A549 (cell line): Measurements from ENCODE around the gene TSSC4. TPM values are rescaled to one million over a fixed set of nuclear protein-coding genes. Genes with fewer than 3 reads are reported as not detected.

Source experiments
- ATAC-seq, 2 experiments: fragments of 200-7000 bp in 1 of 2; fragments of >200 bp in 1 of 2; cut with Nextera tagmentation in 1 of 2; cut with Tn5 transposase in 1 of 2; 3 replicates each; pipeline versions ENCODE4 v1.8.0 to v1.9.1; 2018 to 2020; ENCODE audit warnings: mild to moderate bottlenecking in 1 of 2, moderate library complexity in 1 of 2
- CTCF ChIA-PET: fragments of 300-600 bp; sonication (Branson Sonifier 250); formaldehyde crosslinking; extraction: SDS; loops from one replicate; lab custom pipeline; 2021; ENCODE audit warnings: antibody characterized with exemption, inconsistent platforms; lab: Yijun Ruan, JAX
- POLR2A ChIA-PET: fragments of 350-600 bp; formaldehyde crosslinking; extraction: SDS; loops from one replicate; lab custom pipeline; 2021; ENCODE audit warnings: antibody characterized with exemption, inconsistent platforms; lab: Yijun Ruan, JAX
- DNase-seq, 2 experiments: peaks; one replicate each; pipeline versions ENCODE4 v3.0.0 to v3.0.0-alpha.2; 2011 to 2016; ENCODE audit warnings: low read depth in 1 of 2, low spot score in 1 of 2
- FAIRE-seq: peaks from 2 replicates; lab custom pipeline; 2011; peaks lifted over from hg19 to GRCh38; lab: Jason Lieb, UNC
- H3K27ac ChIP-seq, 2 experiments: fragments of >200 bp; sonication (Bioruptor Twin); formaldehyde crosslinking; 3 replicates each; pipeline ENCODE4 v1.5.1; 2016 to 2017
- H3K4me1 ChIP-seq: fragments of >200 bp; sonication (Bioruptor Twin); formaldehyde crosslinking; 3 replicates; pipeline ENCODE4 v1.6.1; 2016
- H3K4me2 ChIP-seq: fragments of >200 bp; sonication (Bioruptor Twin); formaldehyde crosslinking; 3 replicates; pipeline ENCODE4 v1.6.1; 2016
- H3K4me3 ChIP-seq: fragments of >200 bp; sonication (Bioruptor Twin); formaldehyde crosslinking; 3 replicates; pipeline ENCODE4 v1.5.1; 2016
- H3K9me3 ChIP-seq: fragments of >200 bp; sonication (Bioruptor Twin); formaldehyde crosslinking; 3 replicates; pipeline ENCODE4 v1.6.1; 2016
- CBX2 ChIP-seq: fragments of 200-600 bp; sonication (generic); IDR thresholded peaks from 2 replicates; pipeline ENCODE4 v1.6.1; 2016; ENCODE audit warnings: low read depth, mild to moderate bottlenecking, borderline replicate concordance
- CBX8 ChIP-seq: fragments of 200-600 bp; sonication (generic); IDR thresholded peaks from 2 replicates; pipeline ENCODE4 v1.6.1; 2016
- ESRRA ChIP-seq: fragments of 150-350 bp; IDR thresholded peaks from 2 replicates; pipeline ENCODE4 v1.6.1; 2014; ENCODE audit warnings: mild to moderate bottlenecking, low read length, borderline replicate concordance
- FOXS1 ChIP-seq: fragments of 250-450 bp; sonication (Bioruptor Pico); IDR thresholded peaks from 2 replicates; pipeline ENCODE4 v1.5.0; 2020; ENCODE audit warnings: mild to moderate bottlenecking, moderate library complexity
- HDAC2 ChIP-seq: fragments of 200-600 bp; sonication (generic); IDR thresholded peaks from 2 replicates; pipeline ENCODE4 v1.6.1; 2016
- HOXA7 ChIP-seq: fragments of 250-450 bp; sonication (Bioruptor Pico); IDR thresholded peaks from 2 replicates; pipeline ENCODE4 v1.5.0; 2020; ENCODE audit warnings: mild to moderate bottlenecking, moderate library complexity
- HOXB13 ChIP-seq: fragments of 250-450 bp; sonication (Bioruptor Pico); IDR thresholded peaks from 2 replicates; pipeline ENCODE4 v1.5.0; 2020; ENCODE audit warnings: low read depth, mild to moderate bottlenecking, moderate library complexity
- KDM5A ChIP-seq: fragments of 200-600 bp; sonication (generic); IDR thresholded peaks from 2 replicates; pipeline ENCODE4 v1.6.1; 2016; ENCODE audit warnings: antibody characterized with exemption, mild to moderate bottlenecking
- MYC ChIP-seq: IDR thresholded peaks from 2 replicates; pipeline ENCODE4 v1.6.1; 2012; ENCODE audit warnings: mild to moderate bottlenecking, inconsistent platforms, low read length, improper control_type of control experiment, borderline replicate concordance
- NFE2L2 ChIP-seq: fragments of 150-350 bp; conservative IDR thresholded peaks from 2 replicates; pipeline ENCODE4 v1.6.1; 2014; ENCODE audit warnings: low read length
- NR3C1 ChIP-seq: fragments of >200 bp; sonication (Bioruptor Twin); formaldehyde crosslinking; IDR thresholded peaks from 3 replicates; pipeline ENCODE4 v1.6.1; 2017
- POLR2A ChIP-seq: IDR thresholded peaks from 2 replicates; pipeline ENCODE4 v1.6.1; 2012; ENCODE audit warnings: mild to moderate bottlenecking, low read length
- RFX5 ChIP-seq: fragments of 450-650 bp; IDR thresholded peaks from 2 replicates; pipeline ENCODE4 v1.7.1; 2014; ENCODE audit warnings: antibody characterized with exemption, mild to moderate bottlenecking, moderate library complexity
- RNF2 ChIP-seq: fragments of 200-600 bp; sonication (generic); IDR thresholded peaks from 2 replicates; pipeline ENCODE4 v1.6.1; 2016; ENCODE audit warnings: low read depth, mild to moderate bottlenecking, antibody characterized with exemption, moderate library complexity, borderline replicate concordance
- TFCP2L1 ChIP-seq: fragments of 250-450 bp; sonication (Bioruptor Pico); IDR thresholded peaks from 2 replicates; pipeline ENCODE4 v1.5.0; 2021; ENCODE audit warnings: mild to moderate bottlenecking
- ZC3H11A ChIP-seq: fragments of 450-650 bp; IDR thresholded peaks from 2 replicates; pipeline ENCODE4 v1.6.1; 2014; ENCODE audit warnings: antibody characterized with exemption, mild to moderate bottlenecking
- ZSCAN20 ChIP-seq: fragments of 250-450 bp; sonication (Bioruptor Pico); IDR thresholded peaks from 2 replicates; pipeline ENCODE4 v1.8.0; 2022; ENCODE audit warnings: mild to moderate bottlenecking, moderate library complexity
- WGBS: methylation state at CpG from one replicate; pipeline ENCODE4 v1.1.6; 2017; ENCODE audit errors: missing lambda C conversion rate; 5-methylcytosine and 5-hydroxymethylcytosine counted together
- polyA plus RNA-seq, 4 experiments: library from polyadenylated mRNA; depleted of rRNA in 3 of 4; stranded (reverse); fragments of >200 nt; fragmentation: RNase III in 1 of 4; extraction: RNeasy Plus Mini Kit Qiagen cat#74134 plus additional on column Dnase treatment in 1 of 4; gene quantifications; 2 replicates in 3 of 4; 3 replicates in 1 of 4; pipeline ENCODE4 v1.2.3, GENCODE V29; 2011 to 2017
- TF ChIP-seq, protein P1 (sequence below): fragments of 150-350 bp; IDR thresholded peaks from 2 replicates; pipeline ENCODE4 v1.6.1; 2014; ENCODE audit warnings: low read depth, mild to moderate bottlenecking, low read length
- TF ChIP-seq, protein P2 (sequence below): fragments of 250-450 bp; sonication (Bioruptor Pico); IDR thresholded peaks from 2 replicates; pipeline ENCODE4 v1.5.0; 2020; ENCODE audit warnings: low read depth, mild to moderate bottlenecking, moderate library complexity
- TF ChIP-seq, protein P3 (sequence below): fragments of >200 bp; sonication (Bioruptor Twin); formaldehyde crosslinking; IDR thresholded peaks from 2 replicates; pipeline ENCODE4 v1.6.1; 2016
- TF ChIP-seq, protein P4 (sequence below): fragments of 450-650 bp; IDR thresholded peaks from 2 replicates; pipeline ENCODE4 v1.6.1; 2014; ENCODE audit warnings: antibody characterized with exemption
- TF ChIP-seq, protein P5 (sequence below): IDR thresholded peaks from 2 replicates; pipeline ENCODE4 v1.6.1; 2012

The TSSC4 gene
- polyA plus RNA-seq, 2 of the 4 experiments (the other 2 are of a cell fraction): 21.8 to 45.5 TPM

DNA sequence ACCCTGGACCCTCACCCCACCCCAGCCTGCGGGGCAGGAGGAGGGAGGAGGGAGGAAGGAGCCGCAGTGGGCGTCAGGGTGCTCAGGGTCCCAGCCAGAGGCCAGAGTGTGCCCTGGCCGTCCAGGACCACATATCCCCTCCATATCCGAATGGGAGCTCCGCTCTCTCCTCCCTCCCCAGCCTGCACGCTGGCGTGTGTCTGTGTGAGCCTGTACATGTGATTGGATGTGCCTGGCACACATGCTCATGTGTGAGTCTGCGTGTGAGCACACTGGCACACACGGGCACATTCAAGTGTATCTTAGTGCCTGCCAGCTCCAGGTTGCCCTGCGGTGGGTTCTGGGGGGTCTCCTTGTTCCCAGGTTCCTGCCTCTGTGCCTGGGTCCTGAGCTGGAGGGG, 8.1 kb downstream of the TSSC4 start:
- Histone ChIP-seq H3K4me1 (no peaks in the 10 kb centered on the region), H3K4me2 (no peak overlapping the region), H3K9me3 (no peaks in the 10 kb centered on the region), H3K4me3 (no peak overlapping the region), H3K27ac (no peak overlapping the region)
- POLR2A ChIA-PET: no interaction called here
- ATAC-seq (no peak), DNase-seq (no peak), FAIRE-seq (no peak)
- TF ChIP-seq MYC (no peak), RFX5 (no peak), HDAC2 (no peak), TFCP2L1 (CRISPR knock-in tag) (no peak), ZSCAN20 (CRISPR knock-in tag) (no peak)
- whole genome bisulfite sequencing: 75% methylated on average over 7 of the region's 11 CpGs
- CTCF ChIA-PET: interaction anchor here (0.6 to 31.0 kb wide), 11 partner anchors 8 to 479 kb away, joined by 3 to 903 read pairs (median 4); partner anchors contain the start of genes C11orf21, TSPAN32 and TSSC4

DNA sequence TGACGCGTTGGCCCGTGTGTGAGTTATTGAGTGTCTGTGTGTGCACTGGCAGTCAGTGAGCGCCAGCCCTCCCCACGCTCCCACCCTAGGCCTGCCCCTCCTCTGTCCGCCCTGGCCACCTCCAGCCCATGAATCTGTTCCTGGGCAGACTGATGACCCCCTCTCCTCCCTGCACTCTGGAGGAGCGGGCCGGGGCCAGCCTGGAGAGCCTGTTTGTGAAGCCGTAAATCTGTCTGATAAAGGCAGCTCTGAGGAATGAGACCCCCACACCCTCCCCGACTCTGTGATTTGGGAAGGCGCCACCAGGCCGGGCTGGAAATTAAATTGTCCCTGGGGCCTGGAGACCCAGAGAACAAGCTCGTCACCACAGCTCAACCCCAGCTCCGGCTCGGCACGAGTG, 8.6 kb downstream of the TSSC4 start:
- 55% methylated on average over 10 of the region's 16 CpGs for WGBS
- Histone ChIP-seq H3K4me2 (no peak overlapping the region), H3K27ac (no peak overlapping the region), H3K9me3 (no peaks in the 10 kb centered on the region), H3K4me1 (no peaks in the 10 kb centered on the region), H3K4me3 (no peak overlapping the region)
- ChIA-PET POLR2A (no interaction called here), CTCF (interaction anchor here (0.8 to 31.0 kb wide), 10 partner anchors 9 to 223 kb away, joined by 3 to 903 read pairs (median 6); partner anchors contain the start of genes C11orf21, TSPAN32 and TSSC4)
- DNase-seq (no peak), FAIRE-seq (no peak), ATAC-seq (no peak)
- TF ChIP-seq, protein P1, sequence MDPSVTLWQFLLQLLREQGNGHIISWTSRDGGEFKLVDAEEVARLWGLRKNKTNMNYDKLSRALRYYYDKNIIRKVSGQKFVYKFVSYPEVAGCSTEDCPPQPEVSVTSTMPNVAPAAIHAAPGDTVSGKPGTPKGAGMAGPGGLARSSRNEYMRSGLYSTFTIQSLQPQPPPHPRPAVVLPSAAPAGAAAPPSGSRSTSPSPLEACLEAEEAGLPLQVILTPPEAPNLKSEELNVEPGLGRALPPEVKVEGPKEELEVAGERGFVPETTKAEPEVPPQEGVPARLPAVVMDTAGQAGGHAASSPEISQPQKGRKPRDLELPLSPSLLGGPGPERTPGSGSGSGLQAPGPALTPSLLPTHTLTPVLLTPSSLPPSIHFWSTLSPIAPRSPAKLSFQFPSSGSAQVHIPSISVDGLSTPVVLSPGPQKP: no peak
- TF ChIP-seq, protein P2, sequence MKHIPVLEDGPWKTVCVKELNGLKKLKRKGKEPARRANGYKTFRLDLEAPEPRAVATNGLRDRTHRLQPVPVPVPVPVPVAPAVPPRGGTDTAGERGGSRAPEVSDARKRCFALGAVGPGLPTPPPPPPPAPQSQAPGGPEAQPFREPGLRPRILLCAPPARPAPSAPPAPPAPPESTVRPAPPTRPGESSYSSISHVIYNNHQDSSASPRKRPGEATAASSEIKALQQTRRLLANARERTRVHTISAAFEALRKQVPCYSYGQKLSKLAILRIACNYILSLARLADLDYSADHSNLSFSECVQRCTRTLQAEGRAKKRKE (CRISPR knock-in tag): no peak
- no peak for TF ChIP-seq CBX2
- TF ChIP-seq CBX8: no peak
- TF ChIP-seq, protein P3, sequence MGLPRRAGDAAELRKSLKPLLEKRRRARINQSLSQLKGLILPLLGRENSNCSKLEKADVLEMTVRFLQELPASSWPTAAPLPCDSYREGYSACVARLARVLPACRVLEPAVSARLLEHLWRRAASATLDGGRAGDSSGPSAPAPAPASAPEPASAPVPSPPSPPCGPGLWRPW: no peak
- TF ChIP-seq TFCP2L1 (CRISPR knock-in tag): no peak
- TF ChIP-seq HOXB13 (CRISPR knock-in tag): no peak
- no peak for TF ChIP-seq NR3C1
- TF ChIP-seq, protein P4, sequence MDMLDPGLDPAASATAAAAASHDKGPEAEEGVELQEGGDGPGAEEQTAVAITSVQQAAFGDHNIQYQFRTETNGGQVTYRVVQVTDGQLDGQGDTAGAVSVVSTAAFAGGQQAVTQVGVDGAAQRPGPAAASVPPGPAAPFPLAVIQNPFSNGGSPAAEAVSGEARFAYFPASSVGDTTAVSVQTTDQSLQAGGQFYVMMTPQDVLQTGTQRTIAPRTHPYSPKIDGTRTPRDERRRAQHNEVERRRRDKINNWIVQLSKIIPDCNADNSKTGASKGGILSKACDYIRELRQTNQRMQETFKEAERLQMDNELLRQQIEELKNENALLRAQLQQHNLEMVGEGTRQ: no peak
- no peak for TF ChIP-seq POLR2A
- no peak for TF ChIP-seq NFE2L2
- TF ChIP-seq KDM5A: no peak
- no peak for TF ChIP-seq HOXA7
- no peak for TF ChIP-seq RFX5
- TF ChIP-seq RNF2: no peak
- TF ChIP-seq ESRRA: no peak
- no peak for TF ChIP-seq FOXS1 (CRISPR knock-in tag)
- TF ChIP-seq ZC3H11A: no peak
- TF ChIP-seq, protein P5, sequence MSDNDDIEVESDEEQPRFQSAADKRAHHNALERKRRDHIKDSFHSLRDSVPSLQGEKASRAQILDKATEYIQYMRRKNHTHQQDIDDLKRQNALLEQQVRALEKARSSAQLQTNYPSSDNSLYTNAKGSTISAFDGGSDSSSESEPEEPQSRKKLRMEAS: no peak
